ENCODE data around the gene OR52E4. TPM values are rescaled to one million over a fixed set of nuclear protein-coding genes. Genes with fewer than 3 reads are reported as not detected.

The OR52E4 gene
- not detected for polyA plus RNA-seq (2013, experiment 1 of 2)
- polyA plus RNA-seq (2013, experiment 2 of 2): not detected

DNA sequence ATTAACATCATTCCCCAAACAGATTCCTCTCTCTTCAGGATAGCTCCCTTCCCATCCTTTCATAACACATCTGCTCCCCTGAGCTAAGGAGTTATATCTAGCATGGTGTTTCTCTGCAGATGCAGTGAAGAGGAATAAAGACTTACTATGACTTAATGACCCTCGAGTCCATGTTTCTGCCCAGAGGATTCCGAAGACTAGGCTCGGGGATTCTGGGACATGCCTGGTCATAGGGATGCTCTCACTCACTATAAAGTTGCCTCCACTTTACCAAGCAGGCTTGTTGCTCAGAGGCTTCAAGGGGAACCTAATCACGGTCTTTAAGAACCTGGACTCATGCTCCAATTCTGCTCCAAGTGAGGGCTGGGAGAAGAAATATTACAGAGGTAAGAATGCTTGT, at the start of gene OR52E4:
OR52E4 (plus strand) TSS at position 301 of the 400 bp plus-strand sequence. CDS start 3,664 bp downstream, outside the sequence.
- H3K36me3 ChIP-seq (ENCODE audit: insufficient read depth, low read length): no peaks in the 10 kb centered on the region
- no peak within 1 kb of the TSS for H3K4me3 ChIP-seq (ENCODE audit: low read length)
- H3K9ac ChIP-seq (ENCODE audit: low read depth, low read length): no peak within 1 kb of the TSS
- no peaks in the 10 kb centered on the region for H3K4me1 ChIP-seq (ENCODE audit: insufficient read depth, low read length)
- no peaks in the 10 kb centered on the region for H3K27me3 ChIP-seq (ENCODE audit: insufficient read depth, low read length)
- no peaks in the 10 kb centered on the region for H3K9me3 ChIP-seq (ENCODE audit: insufficient read depth, low read depth, low read length)
- 95% methylated on average over 4 of the region's 4 CpGs for WGBS
- H3K27ac ChIP-seq (ENCODE audit: low read depth, low read length): no peak within 1 kb of the TSS

DNA sequence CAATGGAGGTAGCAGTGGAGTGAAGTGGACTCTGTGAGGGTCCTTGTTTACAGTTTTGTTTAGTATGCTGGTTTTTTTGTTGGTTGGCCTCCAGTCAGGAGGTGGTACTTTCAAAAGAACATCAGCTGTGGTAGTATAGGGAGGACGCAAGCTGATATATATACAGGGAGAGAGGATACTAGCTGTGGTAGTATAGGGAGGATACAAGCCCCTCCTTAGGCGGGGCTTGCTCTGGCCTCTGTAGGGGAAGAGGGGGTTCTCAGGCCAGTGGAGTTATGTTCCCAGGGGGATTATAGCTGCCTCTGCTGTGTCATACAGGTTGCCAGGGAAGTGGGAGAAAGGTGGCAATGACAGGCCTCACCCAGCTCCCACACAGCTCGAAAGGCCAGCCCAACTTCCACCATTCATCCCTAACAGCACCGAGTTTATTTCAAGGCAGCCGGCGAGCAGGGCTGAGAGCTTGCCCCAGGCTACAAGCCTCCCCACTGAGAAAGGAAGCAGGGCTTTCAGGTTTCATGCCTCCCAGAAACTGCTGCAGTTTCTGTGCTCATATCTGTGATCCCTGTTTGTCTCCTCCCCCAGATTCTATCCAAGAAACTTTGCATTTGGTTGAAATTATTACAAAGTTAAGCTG, 49.1 kb upstream of the OR52E4 start:
- Histone ChIP-seq H3K27ac (ENCODE audit: low read depth, low read length) (peak overlapping the region; percentile 40; the same call in 1 of the 2 replicates), H3K27me3 (ENCODE audit: insufficient read depth, low read length) (no peaks in the 10 kb centered on the region), H3K4me1 (ENCODE audit: insufficient read depth, low read length) (peaks cover 8% of the 10 kb centered on the region), H3K9me3 (ENCODE audit: insufficient read depth, low read depth, low read length) (0 out of 2 replicates have a peak, but pooled peaks cover 2% of the 10 kb centered on the region), H3K9ac (ENCODE audit: low read depth, low read length) (no peak overlapping the region), H3K36me3 (ENCODE audit: insufficient read depth, low read length) (no peaks in the 10 kb centered on the region), H3K4me3 (ENCODE audit: low read length) (no peak overlapping the region)
- WGBS: 49% methylated on average over 6 of the region's 6 CpGs

DNA sequence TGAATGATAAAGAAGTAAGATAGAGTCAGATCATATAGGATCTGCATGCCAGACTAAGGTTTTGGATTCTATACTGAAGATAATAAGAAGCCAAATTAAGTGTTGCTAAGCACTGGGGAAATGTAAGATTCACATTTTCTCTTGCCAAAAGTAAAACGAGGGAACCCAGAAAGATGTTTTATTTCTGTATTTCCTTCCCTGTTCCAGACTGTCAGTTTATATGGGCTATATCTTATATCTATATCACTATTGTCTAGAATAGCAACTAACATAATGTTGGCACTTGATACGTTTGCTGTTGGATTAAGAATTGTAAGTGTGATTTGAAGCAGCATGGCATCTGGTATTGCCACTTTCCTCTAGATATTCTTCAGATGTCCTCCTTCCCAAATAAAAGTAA, 47.0 kb upstream of the OR52E4 start:
- Histone ChIP-seq H3K27ac (ENCODE audit: low read depth, low read length) (no peak overlapping the region), H3K4me3 (ENCODE audit: low read length) (no peak overlapping the region), H3K9me3 (ENCODE audit: insufficient read depth, low read depth, low read length) (no peaks in the 10 kb centered on the region), H3K27me3 (ENCODE audit: insufficient read depth, low read length) (no peaks in the 10 kb centered on the region), H3K36me3 (ENCODE audit: insufficient read depth, low read length) (no peaks in the 10 kb centered on the region), H3K4me1 (ENCODE audit: insufficient read depth, low read length) (peaks cover 8% of the 10 kb centered on the region), H3K9ac (ENCODE audit: low read depth, low read length) (no peak overlapping the region)
- no CpG with 5 or more reads among the region's 2 CpGs for WGBS

DNA sequence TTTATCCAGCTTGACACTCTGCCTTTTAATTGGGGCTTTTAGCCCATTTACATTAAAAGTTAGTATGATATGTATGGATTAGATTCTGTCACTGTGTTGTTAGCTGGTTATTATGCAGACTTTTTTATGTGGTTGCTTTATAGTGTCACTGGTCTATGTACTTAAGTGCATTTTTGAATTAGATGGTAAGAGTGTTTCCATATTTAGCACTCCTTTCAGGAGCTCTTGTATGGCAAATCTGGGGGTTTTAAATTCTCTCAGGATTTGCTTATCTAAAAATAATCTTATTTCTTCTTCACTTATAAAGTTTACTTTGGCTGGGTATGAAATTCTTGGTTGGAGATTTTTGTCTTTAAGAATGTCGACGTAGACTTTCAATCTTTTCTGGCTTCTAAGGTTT, 42.7 kb upstream of the OR52E4 start:
- WGBS: 96% methylated on average over 2 of the region's 2 CpGs
- Histone ChIP-seq H3K27ac (ENCODE audit: low read depth, low read length) (no peak overlapping the region), H3K4me1 (ENCODE audit: insufficient read depth, low read length) (no peaks in the 10 kb centered on the region), H3K4me3 (ENCODE audit: low read length) (no peak overlapping the region), H3K27me3 (ENCODE audit: insufficient read depth, low read length) (no peaks in the 10 kb centered on the region), H3K9ac (ENCODE audit: low read depth, low read length) (no peak overlapping the region), H3K36me3 (ENCODE audit: insufficient read depth, low read length) (no peaks in the 10 kb centered on the region), H3K9me3 (ENCODE audit: insufficient read depth, low read depth, low read length) (no peaks in the 10 kb centered on the region)

DNA sequence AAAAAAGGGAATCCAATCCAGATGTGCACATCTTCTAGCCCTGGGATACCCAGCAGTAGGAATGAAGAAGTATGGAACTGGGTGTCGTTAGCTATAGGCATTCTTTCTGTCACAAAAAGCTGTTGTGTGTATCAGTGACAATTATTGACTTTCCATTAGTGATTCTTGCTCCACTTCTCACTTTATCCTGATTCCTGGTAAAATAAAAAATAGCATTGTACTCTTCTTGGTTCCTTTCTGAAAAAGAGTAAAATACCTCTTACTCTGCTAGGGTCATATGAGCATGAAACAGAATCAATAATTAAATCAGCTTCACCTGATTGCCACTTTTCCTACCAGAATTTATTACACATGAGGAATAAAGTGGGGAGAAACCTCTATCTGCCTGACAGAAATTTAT, 38.6 kb upstream of the OR52E4 start, which contains the start of gene OR52E6:
OR52E6 (minus strand) TSS at position 101 of the 400 bp plus-strand sequence; CDS start at position 101, 0 bp downstream.
- H3K27me3 ChIP-seq (ENCODE audit: insufficient read depth, low read length): no peaks in the 10 kb centered on the region
- 0% methylated on average over 1 of the region's 1 CpG for WGBS
- no peaks in the 10 kb centered on the region for H3K9me3 ChIP-seq (ENCODE audit: insufficient read depth, low read depth, low read length)
- H3K9ac ChIP-seq (ENCODE audit: low read depth, low read length): no peak within 1 kb of the TSS
- H3K4me1 ChIP-seq (ENCODE audit: insufficient read depth, low read length): no peaks in the 10 kb centered on the region
- H3K4me3 ChIP-seq (ENCODE audit: low read length): no peak within 1 kb of the TSS
- no peak within 1 kb of the TSS for H3K27ac ChIP-seq (ENCODE audit: low read depth, low read length)
- H3K36me3 ChIP-seq (ENCODE audit: insufficient read depth, low read length): no peaks in the 10 kb centered on the region

DNA sequence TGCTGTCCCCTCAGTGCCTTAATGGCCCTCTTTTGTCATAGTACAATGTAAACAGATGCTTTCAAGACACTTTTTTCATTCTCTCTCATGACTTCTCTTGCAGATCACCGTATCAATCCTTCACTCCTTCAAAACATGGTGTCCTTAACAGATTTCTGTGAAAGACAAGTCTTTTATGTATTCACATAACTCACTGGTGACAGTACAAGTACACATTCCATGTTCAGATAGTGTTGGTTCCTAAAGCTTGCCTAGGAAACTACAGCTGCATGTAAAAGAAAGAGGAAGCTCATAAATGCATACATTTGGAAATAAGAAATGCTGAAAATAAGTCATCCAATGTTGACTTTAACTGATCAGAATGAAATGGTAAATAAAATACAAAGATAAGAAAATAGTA, 33.7 kb upstream of the OR52E4 start:
- WGBS: 95% methylated on average over 1 of the region's 1 CpG
- Histone ChIP-seq H3K4me1 (ENCODE audit: insufficient read depth, low read length) (no peaks in the 10 kb centered on the region), H3K27ac (ENCODE audit: low read depth, low read length) (no peak overlapping the region), H3K27me3 (ENCODE audit: insufficient read depth, low read length) (no peaks in the 10 kb centered on the region), H3K9ac (ENCODE audit: low read depth, low read length) (no peak overlapping the region), H3K4me3 (ENCODE audit: low read length) (no peak overlapping the region), H3K9me3 (ENCODE audit: insufficient read depth, low read depth, low read length) (no peaks in the 10 kb centered on the region), H3K36me3 (ENCODE audit: insufficient read depth, low read length) (no peaks in the 10 kb centered on the region)

DNA sequence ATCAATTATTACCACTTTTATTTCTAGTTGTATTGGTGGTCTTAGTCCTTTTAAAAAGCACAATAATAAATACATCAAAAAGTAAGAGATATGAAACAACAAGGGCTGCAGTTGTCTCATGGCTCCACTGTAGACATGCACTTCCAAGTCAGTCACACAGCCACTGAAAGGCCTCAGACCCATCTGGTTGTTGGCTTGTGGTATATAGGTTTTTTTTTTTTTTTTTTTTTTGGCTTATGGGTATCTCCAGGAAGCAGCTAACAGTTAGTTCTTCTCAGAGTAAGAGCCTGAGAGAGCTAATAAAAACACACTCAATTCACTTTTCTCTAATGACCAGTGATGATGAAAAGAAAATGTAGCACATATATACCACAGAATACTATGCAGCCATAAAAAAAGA, 32.7 kb upstream of the OR52E4 start:
- H3K27me3 ChIP-seq (ENCODE audit: insufficient read depth, low read length): no peaks in the 10 kb centered on the region
- no peaks in the 10 kb centered on the region for H3K36me3 ChIP-seq (ENCODE audit: insufficient read depth, low read length)
- no peaks in the 10 kb centered on the region for H3K9me3 ChIP-seq (ENCODE audit: insufficient read depth, low read depth, low read length)
- H3K4me1 ChIP-seq (ENCODE audit: insufficient read depth, low read length): no peaks in the 10 kb centered on the region
- no peak overlapping the region for H3K27ac ChIP-seq (ENCODE audit: low read depth, low read length)
- H3K4me3 ChIP-seq (ENCODE audit: low read length): no peak overlapping the region
- H3K9ac ChIP-seq (ENCODE audit: low read depth, low read length): no peak overlapping the region

DNA sequence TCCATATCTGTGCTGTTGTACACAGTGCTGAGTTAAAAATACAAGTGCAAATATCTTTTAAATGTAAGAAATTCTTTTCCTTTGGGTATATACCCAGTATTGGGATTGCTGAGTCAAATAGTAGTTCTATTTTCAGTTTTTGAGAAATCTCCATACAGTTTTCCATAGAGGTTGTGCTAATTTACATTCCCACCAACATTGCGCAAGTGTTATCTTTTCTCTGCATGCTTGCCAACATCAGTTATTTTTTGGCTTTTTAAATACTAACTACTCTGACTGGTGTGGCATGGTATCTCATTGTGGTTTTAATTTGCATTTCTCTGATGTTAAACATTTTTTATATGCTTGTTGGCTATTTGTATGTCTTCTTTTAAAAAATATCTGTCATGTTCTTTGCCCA, 29.4 kb upstream of the OR52E4 start:
- no peak overlapping the region for H3K4me3 ChIP-seq (ENCODE audit: low read length)
- 100% methylated on average over 1 of the region's 1 CpG for WGBS
- H3K4me1 ChIP-seq (ENCODE audit: insufficient read depth, low read length): no peaks in the 10 kb centered on the region
- H3K9ac ChIP-seq (ENCODE audit: low read depth, low read length): no peak overlapping the region
- H3K36me3 ChIP-seq (ENCODE audit: insufficient read depth, low read length): no peaks in the 10 kb centered on the region
- H3K9me3 ChIP-seq (ENCODE audit: insufficient read depth, low read depth, low read length): no peaks in the 10 kb centered on the region
- no peaks in the 10 kb centered on the region for H3K27me3 ChIP-seq (ENCODE audit: insufficient read depth, low read length)
- no peak overlapping the region for H3K27ac ChIP-seq (ENCODE audit: low read depth, low read length)

DNA sequence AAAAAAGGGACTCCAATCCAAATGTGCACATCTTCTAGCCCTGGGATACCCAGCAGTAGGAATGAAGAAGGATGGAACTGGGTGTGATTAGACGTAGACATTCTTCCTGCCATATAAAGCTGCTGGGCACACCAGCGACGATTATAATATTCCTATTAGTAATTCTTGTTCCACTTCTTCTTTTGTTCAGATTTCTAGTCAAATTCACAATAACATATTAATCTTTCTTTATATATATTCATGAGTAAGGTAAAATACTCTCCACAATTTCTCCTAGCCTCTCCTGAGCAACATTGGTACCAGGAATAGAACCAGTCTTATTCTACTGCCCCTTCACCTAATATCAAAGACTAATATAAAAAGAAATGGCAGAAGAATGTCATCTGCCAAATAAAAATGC, 22.8 kb upstream of the OR52E4 start, which contains the start of gene OR52E8:
OR52E8 (minus strand) TSS at position 101 of the 400 bp plus-strand sequence; CDS start at position 101, 0 bp downstream.
- Histone ChIP-seq H3K27me3 (ENCODE audit: insufficient read depth, low read length) (no peaks in the 10 kb centered on the region), H3K36me3 (ENCODE audit: insufficient read depth, low read length) (no peaks in the 10 kb centered on the region), H3K9ac (ENCODE audit: low read depth, low read length) (no peak within 1 kb of the TSS), H3K9me3 (ENCODE audit: insufficient read depth, low read depth, low read length) (no peaks in the 10 kb centered on the region), H3K27ac (ENCODE audit: low read depth, low read length) (no peak within 1 kb of the TSS), H3K4me3 (ENCODE audit: low read length) (no peak within 1 kb of the TSS), H3K4me1 (ENCODE audit: insufficient read depth, low read length) (no peaks in the 10 kb centered on the region)
- WGBS: 96% methylated on average over 3 of the region's 3 CpGs

DNA sequence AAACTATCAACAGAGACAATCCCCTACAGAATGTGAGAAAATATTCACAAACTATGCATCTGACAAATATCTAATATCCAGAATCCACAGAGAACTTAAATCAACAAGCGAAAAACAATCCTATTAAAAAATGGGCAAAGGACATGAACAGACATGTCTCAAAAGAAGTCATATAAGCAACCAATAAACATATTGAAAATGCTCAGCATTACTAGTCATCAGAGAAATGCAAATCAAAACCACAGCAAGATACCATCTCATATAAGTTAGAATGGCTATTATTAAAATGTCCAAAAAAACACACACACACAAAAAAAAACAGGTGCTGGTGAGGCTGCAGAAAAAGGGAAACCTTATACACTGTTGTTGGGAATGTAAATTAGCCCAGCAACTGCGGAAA, 14.6 kb upstream of the OR52E4 start:
- Histone ChIP-seq H3K36me3 (ENCODE audit: insufficient read depth, low read length) (no peaks in the 10 kb centered on the region), H3K4me1 (ENCODE audit: insufficient read depth, low read length) (no peaks in the 10 kb centered on the region), H3K27ac (ENCODE audit: low read depth, low read length) (no peak overlapping the region), H3K4me3 (ENCODE audit: low read length) (no peak overlapping the region), H3K9ac (ENCODE audit: low read depth, low read length) (no peak overlapping the region), H3K27me3 (ENCODE audit: insufficient read depth, low read length) (no peaks in the 10 kb centered on the region), H3K9me3 (ENCODE audit: insufficient read depth, low read depth, low read length) (no peaks in the 10 kb centered on the region)
- WGBS: 87% methylated on average over 2 of the region's 2 CpGs

DNA sequence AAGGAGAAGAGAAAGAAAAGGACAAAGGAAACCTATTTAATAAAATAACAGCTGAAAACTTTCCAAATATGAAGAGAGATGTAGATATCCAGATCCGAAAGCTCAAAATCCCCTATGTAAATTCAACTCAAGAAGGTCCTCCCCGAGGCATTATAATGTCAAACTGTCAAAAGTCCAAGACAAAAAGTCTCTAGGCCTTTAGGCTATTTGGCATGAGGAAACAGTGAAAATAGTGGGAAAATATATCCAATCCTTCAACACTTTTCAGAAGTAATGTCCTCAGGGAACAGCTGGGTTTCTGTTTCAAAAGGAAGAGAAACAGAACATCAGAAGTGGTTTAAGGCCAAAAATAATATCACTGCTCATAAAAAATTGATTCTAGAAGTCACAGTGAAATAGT, 1.9 kb upstream of the OR52E4 start:
- 84% methylated on average over 2 of the region's 2 CpGs for WGBS
- H3K9ac ChIP-seq (ENCODE audit: low read depth, low read length): no peak overlapping the region
- H3K27me3 ChIP-seq (ENCODE audit: insufficient read depth, low read length): no peaks in the 10 kb centered on the region

DNA sequence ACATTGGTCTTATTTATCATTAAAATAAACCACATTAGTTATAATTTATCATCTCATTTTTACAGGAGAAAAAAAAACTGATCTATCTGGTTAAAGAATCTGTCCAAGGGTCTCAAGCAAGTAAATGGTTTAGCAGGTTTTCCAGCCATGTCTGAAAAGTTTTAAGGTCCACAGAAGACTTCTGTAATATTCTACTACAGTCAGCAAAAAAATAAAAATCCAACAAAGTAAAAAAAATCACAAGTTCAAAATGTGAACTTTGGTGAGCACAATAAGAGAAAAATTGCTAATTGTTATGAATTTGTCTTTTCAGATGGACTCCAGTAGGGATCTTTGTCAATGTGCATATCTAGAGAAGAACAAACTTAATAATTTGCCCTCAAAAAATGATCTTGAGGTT, 1.3 kb downstream of the OR52E4 start:
- Histone ChIP-seq H3K27me3 (ENCODE audit: insufficient read depth, low read length) (no peaks in the 10 kb centered on the region), H3K9me3 (ENCODE audit: insufficient read depth, low read depth, low read length) (no peaks in the 10 kb centered on the region), H3K27ac (ENCODE audit: low read depth, low read length) (no peak overlapping the region), H3K9ac (ENCODE audit: low read depth, low read length) (no peak overlapping the region), H3K36me3 (ENCODE audit: insufficient read depth, low read length) (no peaks in the 10 kb centered on the region), H3K4me1 (ENCODE audit: insufficient read depth, low read length) (no peaks in the 10 kb centered on the region), H3K4me3 (ENCODE audit: low read length) (no peak overlapping the region)

More for the DNA sequence above, 1.9 kb upstream of the OR52E4 start:
- Histone ChIP-seq H3K4me3 (ENCODE audit: low read length) (no peak overlapping the region), H3K27ac (ENCODE audit: low read depth, low read length) (no peak overlapping the region), H3K4me1 (ENCODE audit: insufficient read depth, low read length) (no peaks in the 10 kb centered on the region), H3K36me3 (ENCODE audit: insufficient read depth, low read length) (no peaks in the 10 kb centered on the region), H3K9me3 (ENCODE audit: insufficient read depth, low read depth, low read length) (no peaks in the 10 kb centered on the region)

Measured in HUES64 (cell line).